ENCODE results near the gene OR10S1. TPM values are rescaled to one million over a fixed set of nuclear protein-coding genes. Genes with fewer than 3 reads are reported as not detected.
"Not testable (repeated sequence)": the region's sequence is repeated elsewhere in the genome, so short reads cannot be mapped to it uniquely, and the experiment has no call there.

The OR10S1 gene
- polyA plus RNA-seq (ENCODE audit: insufficient read depth in 1 of 5, insufficient read length in 5 of 5, low replicate concordance in 1 of 5), result not detected
- long read RNA-seq, donor 1, result 0 reads
- long read RNA-seq, donor 2, result 0 reads
- long read RNA-seq, donor 3, result 0 reads
- long read RNA-seq, donor 4, result 0 reads
- long read RNA-seq, donor 5, result 0 reads
- long read RNA-seq, donor 6, result 0 reads
- long read RNA-seq, donor 7, result 0 reads
- long read RNA-seq, donor 8, result 0 reads

- no peak for DNase-seq
Observed at GRCh38 chr11:123977731-123978347, at the start of gene OR10S1. Gene OR10S1 (minus strand): TSS chr11:123977781. CDS start chr11:123977664, 117 bp downstream.

- no peak for DNase-seq
Observed at GRCh38 chr11:124026498-124026897, 48.9 kb upstream of the OR10S1 start, which contains the start of gene OR10G8. Gene OR10G8 (plus strand): TSS chr11:124026798. CDS start chr11:124029623, 2,825 bp downstream.

- not testable (repeated sequence) for DNase-seq
Observed at GRCh38 chr11:124015837-124016236, 38.3 kb upstream of the OR10S1 start.

- DNase-seq, result no peak
Observed at GRCh38 chr11:124012697-124013096, 35.1 kb upstream of the OR10S1 start, which contains the start of gene OR10G4. Gene OR10G4 (plus strand): TSS chr11:124012997. CDS start chr11:124015575, 2,578 bp downstream.

GRCh38 chr11:123995119-123995518 lies 17.5 kb upstream of the OR10S1 start, which contains the start of gene OR10G6:
Gene OR10G6 (minus strand): TSS chr11:123995161. CDS start chr11:123995161, 0 bp downstream.
- no peak for DNase-seq

- DNase-seq, result no peak
Observed at GRCh38 chr11:123979311-123979710, 1.7 kb upstream of the OR10S1 start.

GRCh38 chr11:123976770-123977560 lies 616 bp downstream of the OR10S1 start:
- DNase-seq, result no peak

GRCh38 chr11:123973816-123974215 lies 3.8 kb downstream of the OR10S1 start:
- DNase-seq, result no peak

- DNase-seq, result no peak
Observed at GRCh38 chr11:123956752-123957151, 20.8 kb downstream of the OR10S1 start.

GRCh38 chr11:123945132-123945531 lies 32.4 kb downstream of the OR10S1 start:
- no peak for DNase-seq

GRCh38 chr11:123943738-123944137 lies 33.8 kb downstream of the OR10S1 start, which contains the start of gene OR6T1:
Gene OR6T1 (minus strand): TSS chr11:123943838. CDS start chr11:123943838, 0 bp downstream.
- no peak for DNase-seq

- no peak for DNase-seq
Observed at GRCh38 chr11:123942413-123942812, 35.2 kb downstream of the OR10S1 start.

GRCh38 chr11:123939317-123939716 lies 38.3 kb downstream of the OR10S1 start, which contains the start of gene OR4D5:
Gene OR4D5 (plus strand): TSS chr11:123939617. CDS start chr11:123939617, 0 bp downstream.
- no peak for DNase-seq

Other genes starting within 250 kb of the OR10S1 start
- 10 to 100 TPM; 16.6 to 25.1 (median 22.4) TPM for gene ZNF202, start 236.1 kb downstream of the OR10S1 start, polyA plus RNA-seq (ENCODE audit: insufficient read depth in 1 of 5, insufficient read length in 5 of 5, low replicate concordance in 1 of 5)
- gene OR6X1, start 223.3 kb downstream of the OR10S1 start, polyA plus RNA-seq (ENCODE audit: insufficient read depth in 1 of 5, insufficient read length in 5 of 5, low replicate concordance in 1 of 5), result not detected
- gene OR6M1, start 171.4 kb downstream of the OR10S1 start, polyA plus RNA-seq (ENCODE audit: insufficient read depth in 1 of 5, insufficient read length in 5 of 5, low replicate concordance in 1 of 5), result not detected
- gene TMEM225, start 92.1 kb downstream of the OR10S1 start, polyA plus RNA-seq (ENCODE audit: insufficient read depth in 1 of 5, insufficient read length in 5 of 5, low replicate concordance in 1 of 5), result not detected
- under 1 TPM in 2 of 5 donors, not detected in 3; 0.04 to 0.06 TPM for gene OR8D4, start 75.6 kb downstream of the OR10S1 start, polyA plus RNA-seq (ENCODE audit: insufficient read depth in 1 of 5, insufficient read length in 5 of 5, low replicate concordance in 1 of 5)
- gene OR4D5, start 38.2 kb downstream of the OR10S1 start, polyA plus RNA-seq (ENCODE audit: insufficient read depth in 1 of 5, insufficient read length in 5 of 5, low replicate concordance in 1 of 5), result not detected
- gene OR6T1, start 33.9 kb downstream of the OR10S1 start, polyA plus RNA-seq (ENCODE audit: insufficient read depth in 1 of 5, insufficient read length in 5 of 5, low replicate concordance in 1 of 5), result not detected
- gene OR10G6, start 17.4 kb upstream of the OR10S1 start, polyA plus RNA-seq (ENCODE audit: insufficient read depth in 1 of 5, insufficient read length in 5 of 5, low replicate concordance in 1 of 5), result not detected
- gene OR10G4, start 35.2 kb upstream of the OR10S1 start, polyA plus RNA-seq (ENCODE audit: insufficient read depth in 1 of 5, insufficient read length in 5 of 5, low replicate concordance in 1 of 5), result not detected
- gene OR10G9, start 45.2 kb upstream of the OR10S1 start, polyA plus RNA-seq (ENCODE audit: insufficient read depth in 1 of 5, insufficient read length in 5 of 5, low replicate concordance in 1 of 5), result not detected
- gene OR10G8, start 49.0 kb upstream of the OR10S1 start, polyA plus RNA-seq (ENCODE audit: insufficient read depth in 1 of 5, insufficient read length in 5 of 5, low replicate concordance in 1 of 5), result not detected
- gene OR10G7, start 63.5 kb upstream of the OR10S1 start, polyA plus RNA-seq (ENCODE audit: insufficient read depth in 1 of 5, insufficient read length in 5 of 5, low replicate concordance in 1 of 5), result not detected
- gene VWA5A, start 137.7 kb upstream of the OR10S1 start, polyA plus RNA-seq (ENCODE audit: insufficient read depth in 1 of 5, insufficient read length in 5 of 5, low replicate concordance in 1 of 5), result 10 to 100 TPM; 17.7 to 19.2 (median 18.2) TPM
- not detected for gene OR10D3, start 205.6 kb upstream of the OR10S1 start, polyA plus RNA-seq (ENCODE audit: insufficient read depth in 1 of 5, insufficient read length in 5 of 5, low replicate concordance in 1 of 5)

Measured in right lung (tissue), 10 donors.